OCI-LY7 (cell line): ENCODE measurements around the gene IFNW1. TPM values are rescaled to one million over a fixed set of nuclear protein-coding genes. Genes with fewer than 3 reads are reported as not detected.
A peak's percentile ranks its signal among the peaks of the same experiment; 100 is the strongest.
"Not testable (repeated sequence)": the region's sequence is repeated elsewhere in the genome, so short reads cannot be mapped to it uniquely, and the experiment has no call there.

Experiments
- Bru-seq: library from RNA; stranded (reverse); fragments of 400-500 nt; gene quantifications from one replicate; lab custom pipeline; 2021; lab: Mats Ljungman, UMichigan
- BruChase-seq, 2 experiments: library from RNA; stranded (reverse); fragments of 400-500 nt; gene quantifications; one replicate each; lab custom pipeline; 2021; lab: Mats Ljungman, UMichigan
- BruUV-seq: library from RNA; stranded (reverse); fragments of 400-500 nt; replicated peaks from 2 replicates; lab custom pipeline; 2021; lab: Mats Ljungman, UMichigan
- CTCF ChIA-PET: fragments of 300-600 bp; sonication (Branson Sonifier 250); formaldehyde crosslinking; loops from one replicate; lab custom pipeline; 2022; ENCODE audit warnings: antibody characterized with exemption; ENCODE audit not compliant: unreplicated experiment; lab: Charles Lee
- POLR2A ChIA-PET: fragments of 300-600 bp; sonication (Branson Sonifier 250); formaldehyde crosslinking; loops from one replicate; lab custom pipeline; 2022; ENCODE audit warnings: antibody characterized with exemption; lab: Charles Lee
- DNase-seq: peaks from one replicate; pipeline ENCODE4 v3.0.0-alpha.2; 2015; ENCODE audit warnings: low spot score
- H2AFZ ChIP-seq: fragments of 200-600 bp; sonication (generic), shearing (Covaris generic); 2 replicates; pipeline ENCODE4 v1.6.1; 2014; ENCODE audit warnings: mild to moderate bottlenecking, antibody characterized with exemption, low read length, moderate library complexity
- H3K27ac ChIP-seq: fragments of 200-600 bp; sonication (generic); 2 replicates; pipeline ENCODE4 v1.5.1; 2014; ENCODE audit warnings: mixed run types, low read depth, mild to moderate bottlenecking, moderate library complexity, low read length, inconsistent platforms; ENCODE audit not compliant: poor library complexity, severe bottlenecking
- H3K36me3 ChIP-seq: fragments of 200-600 bp; sonication (generic); 2 replicates; pipeline ENCODE4 v1.6.1; 2014; ENCODE audit warnings: mild to moderate bottlenecking, antibody characterized with exemption, low read length, moderate library complexity, mixed read lengths; ENCODE audit not compliant: insufficient read depth
- H3K4me1 ChIP-seq: fragments of 200-600 bp; sonication (generic); 2 replicates; pipeline ENCODE4 v1.5.1; 2014; ENCODE audit warnings: mild to moderate bottlenecking, low read length; ENCODE audit not compliant: insufficient read depth, poor library complexity, severe bottlenecking
- H3K4me2 ChIP-seq: fragments of 200-600 bp; sonication (generic); 2 replicates; pipeline ENCODE4 v1.6.1; 2014; ENCODE audit warnings: mild to moderate bottlenecking, low read length
- H3K4me3 ChIP-seq: fragments of 200-600 bp; sonication (generic); 2 replicates; pipeline ENCODE4 v1.5.1; 2014; ENCODE audit warnings: mild to moderate bottlenecking, low read depth, low read length; ENCODE audit not compliant: poor library complexity, severe bottlenecking
- H3K79me2 ChIP-seq: fragments of 200-600 bp; sonication (generic); 2 replicates; pipeline ENCODE4 v1.6.1; 2016; ENCODE audit warnings: low read depth, mild to moderate bottlenecking, low read length, moderate library complexity, mixed read lengths; ENCODE audit not compliant: insufficient read depth
- H3K9me2 ChIP-seq: fragments of 200-600 bp; sonication (generic); 2 replicates; pipeline ENCODE4 v1.6.1; 2016; ENCODE audit warnings: mild to moderate bottlenecking, low read length, mixed read lengths; ENCODE audit not compliant: insufficient read depth
- H3K9me3 ChIP-seq: fragments of 200-600 bp; sonication (generic); 2 replicates; pipeline ENCODE4 v1.6.1; 2014; ENCODE audit warnings: mild to moderate bottlenecking, mixed run types, low read length, mixed read lengths
- H4K20me1 ChIP-seq: fragments of 200-600 bp; sonication (generic); 2 replicates; pipeline ENCODE4 v1.6.1; 2014; ENCODE audit warnings: mild to moderate bottlenecking, antibody characterized with exemption, low read length, moderate library complexity, mixed read lengths; ENCODE audit not compliant: insufficient read depth
- CTCF ChIP-seq: fragments of 200-600 bp; sonication (generic); conservative IDR thresholded peaks from 2 replicates; pipeline ENCODE4 v1.5.1; 2014; ENCODE audit warnings: mild to moderate bottlenecking, antibody characterized with exemption, low read length, moderate library complexity, mixed read lengths
- EZH2phosphoT487 ChIP-seq: fragments of 200-600 bp; sonication (generic); IDR thresholded peaks from 2 replicates; pipeline ENCODE4 v1.6.1; 2018; ENCODE audit warnings: low read depth, borderline replicate concordance, mild to moderate bottlenecking, mixed run types, antibody characterized with exemption, low read length, moderate library complexity, mixed read lengths
- intact Hi-C: fragments of 100-400 bp; cut with micrococcal nuclease; formaldehyde crosslinking; loops from one replicate; pipeline ENCODE4 v1.10.0; 2022; ENCODE audit not compliant: unreplicated experiment
- long read RNA-seq: library from polyadenylated mRNA; stranded (forward); transcript quantifications from one replicate; pipeline ENCODE4 v2.0.0, GENCODE V29; 2022
- total RNA-seq, 2 experiments: library from RNA; depleted of rRNA in 1 of 2; stranded (reverse); fragments of >200 nt in 1 of 2; shearing (Covaris generic) in 1 of 2; gene quantifications; 2 replicates each; pipeline ENCODE4 v1.2.3, GENCODE V29; 2014 to 2022

Gene IFNW1
- total RNA-seq (2014; rRNA removed; shearing (Covaris generic)) (not detected in 2 replicates), total RNA-seq (2022) (not detected in 2 replicates), Bru-seq, nascent RNA (not detected), BruChase-seq, experiment 1, labeled RNA remaining after a 6-hour chase (not detected), BruChase-seq, experiment 2, labeled RNA remaining after a 2-hour chase (not detected)
- long read RNA-seq = 0 reads

GRCh38 chr9:21141427-21141882, at the start of gene IFNW1:
Gene IFNW1, minus strand, starts transcription at chr9:21141832. Its CDS starts 262 bp downstream, at chr9:21141570.
- H3K9me3 ChIP-seq = no peaks in the 10 kb centered on the region
- H3K4me3 ChIP-seq = no peak within 1 kb of the TSS
- no peak within 1 kb of the TSS for H3K27ac ChIP-seq
- intact Hi-C loops = no loop called here
- no peaks in the 10 kb centered on the region for H4K20me1 ChIP-seq
- H3K36me3 ChIP-seq = no peaks in the 10 kb centered on the region
- no peak for TF ChIP-seq CTCF
- no peak for TF ChIP-seq EZH2phosphoT487
- H3K79me2 ChIP-seq = no peaks in the 10 kb centered on the region
- no peaks in the 10 kb centered on the region for H3K9me2 ChIP-seq
- no peak within 1 kb of the TSS for H2AFZ ChIP-seq
- no peaks in the 10 kb centered on the region for H3K4me1 ChIP-seq
- ChIA-PET POLR2A (no interaction called here), CTCF (no interaction called here)
- H3K4me2 ChIP-seq = no peak within 1 kb of the TSS
- DNase-seq = no peak
- no TSS peak for BruUV-seq

GRCh38 chr9:21187487-21187886, 45.9 kb upstream of the IFNW1 start, which contains the start of gene IFNA4:
Gene IFNA4, minus strand, starts transcription at chr9:21187587. Its CDS starts 56 bp downstream, at chr9:21187531.
- H2AFZ ChIP-seq, BruUV-seq, DNase-seq, H3K4me3 ChIP-seq, intact Hi-C loops, H3K9me3 ChIP-seq, H4K20me1 ChIP-seq, H3K79me2 ChIP-seq, CTCF ChIA-PET, H3K4me2 ChIP-seq, H3K27ac ChIP-seq, H3K9me2 ChIP-seq, H3K4me1 ChIP-seq, POLR2A ChIA-PET, H3K36me3 ChIP-seq: not testable (repeated sequence)

- H3K4me3 ChIP-seq, H3K9me3 ChIP-seq, H3K36me3 ChIP-seq, CTCF ChIA-PET, BruUV-seq, H3K27ac ChIP-seq, intact Hi-C loops, H3K9me2 ChIP-seq, H2AFZ ChIP-seq, H4K20me1 ChIP-seq, H3K79me2 ChIP-seq, H3K4me1 ChIP-seq, H3K4me2 ChIP-seq: not testable (repeated sequence)
- peak; percentile 74 for TF ChIP-seq CTCF
- peak; percentile 12 for DNase-seq
- POLR2A ChIA-PET = interaction anchor here (0.7 kb wide), 1 partner anchor 16 kb away, joined by 3 read pairs; no protein-coding TSS in a partner anchor
These were observed 41.4 kb upstream of the IFNW1 start for GRCh38 chr9:21182810-21183736.
